HG03139 (cell line): ENCODE results near the gene UBE3C.
A peak's percentile ranks its signal among the peaks of the same experiment; 100 is the strongest.
"Not testable (repeated sequence)": the region's sequence is repeated elsewhere in the genome, so short reads cannot be mapped to it uniquely, and the experiment has no call there.

Source experiments
- ATAC-seq: cut with Tn5 transposase; IDR thresholded peaks from one replicate; pipeline ENCODE4 v1.9.1; 2021; ENCODE audit not compliant: unreplicated experiment

UBE3C gene

DNA sequence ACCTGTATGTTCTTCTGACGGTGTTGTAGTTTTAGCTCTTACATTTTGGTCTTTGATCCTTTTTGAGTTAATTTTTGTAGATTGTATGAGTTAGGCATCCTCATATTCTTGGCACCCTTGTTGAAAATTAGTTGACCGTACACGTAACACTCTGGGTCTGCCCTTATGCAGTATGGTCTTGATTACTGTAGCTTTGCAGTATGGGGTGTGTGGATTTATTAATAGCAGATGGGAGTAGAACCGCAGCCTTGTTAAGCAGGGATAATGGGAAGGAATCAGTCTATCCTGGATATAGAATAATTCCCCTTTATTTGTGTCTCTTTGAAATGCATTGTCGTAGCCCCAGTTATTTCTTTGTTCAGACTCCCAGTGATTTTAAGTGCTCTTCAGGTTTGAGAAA lies 95.5 kb downstream of the UBE3C start:
- no peak for ATAC-seq

DNA sequence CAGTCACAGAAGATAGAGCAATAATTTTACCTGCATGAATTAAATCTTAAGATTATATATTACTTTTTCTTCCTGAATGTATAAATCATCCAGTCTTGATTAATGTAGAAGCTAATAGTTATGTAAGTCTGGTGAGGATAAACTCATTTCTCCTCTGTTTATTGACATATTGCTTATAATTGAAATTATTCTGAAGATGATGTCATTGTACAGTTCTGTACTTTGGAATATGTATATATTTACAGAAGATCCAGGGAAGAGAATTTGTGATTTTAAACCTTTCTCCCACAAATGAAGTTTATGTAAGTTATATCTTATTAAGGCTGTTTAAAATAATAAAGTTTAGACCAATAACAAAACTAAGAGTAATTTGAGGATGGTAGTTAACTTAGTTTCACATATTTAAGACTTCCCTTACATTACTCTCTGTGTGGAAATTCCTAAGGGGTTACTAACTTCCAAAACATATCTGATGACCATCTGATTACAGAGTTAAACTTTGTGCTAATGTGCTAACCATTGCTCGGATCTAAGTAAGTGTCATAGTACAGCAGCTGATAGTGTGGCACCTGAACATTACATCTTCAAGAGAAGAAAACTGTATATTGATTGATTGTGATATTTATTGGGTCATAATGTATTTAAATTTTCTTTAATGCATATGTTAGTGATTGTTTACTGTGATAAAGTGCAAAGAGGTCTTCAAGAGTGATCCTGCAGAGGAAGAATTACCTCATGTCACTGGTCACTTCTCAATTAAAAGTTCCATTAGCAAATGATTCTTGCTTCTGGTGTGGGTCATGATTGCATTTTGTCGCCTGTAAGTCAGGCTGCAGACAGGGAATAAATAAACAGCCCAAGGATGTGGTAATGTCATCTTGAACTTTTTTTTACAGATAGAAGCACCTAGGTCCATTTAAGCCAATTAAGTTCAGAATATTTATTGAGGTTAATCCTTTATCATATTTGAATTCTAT lies 96.9 kb downstream of the UBE3C start:
- no peak for ATAC-seq

DNA sequence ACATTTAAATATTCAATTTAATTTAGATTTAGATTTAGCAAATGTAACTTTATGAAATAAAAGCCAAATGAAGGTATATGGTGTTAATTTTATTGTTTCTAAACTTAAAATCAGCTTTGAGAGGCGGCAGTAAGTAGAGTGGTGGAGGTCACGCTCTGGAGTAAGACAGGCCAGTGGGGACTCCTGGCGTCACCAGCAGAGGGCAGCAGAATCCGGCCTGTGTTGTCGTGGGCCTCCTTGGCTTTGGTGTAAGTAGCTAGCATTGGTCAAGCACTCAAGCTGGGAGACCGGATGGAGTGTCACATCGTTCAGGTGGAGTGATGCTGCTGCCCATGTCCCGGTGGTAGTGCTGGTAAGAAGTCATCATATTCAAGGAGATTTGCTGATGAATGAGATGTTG lies 99.4 kb downstream of the UBE3C start:
- ATAC-seq: no peak

DNA sequence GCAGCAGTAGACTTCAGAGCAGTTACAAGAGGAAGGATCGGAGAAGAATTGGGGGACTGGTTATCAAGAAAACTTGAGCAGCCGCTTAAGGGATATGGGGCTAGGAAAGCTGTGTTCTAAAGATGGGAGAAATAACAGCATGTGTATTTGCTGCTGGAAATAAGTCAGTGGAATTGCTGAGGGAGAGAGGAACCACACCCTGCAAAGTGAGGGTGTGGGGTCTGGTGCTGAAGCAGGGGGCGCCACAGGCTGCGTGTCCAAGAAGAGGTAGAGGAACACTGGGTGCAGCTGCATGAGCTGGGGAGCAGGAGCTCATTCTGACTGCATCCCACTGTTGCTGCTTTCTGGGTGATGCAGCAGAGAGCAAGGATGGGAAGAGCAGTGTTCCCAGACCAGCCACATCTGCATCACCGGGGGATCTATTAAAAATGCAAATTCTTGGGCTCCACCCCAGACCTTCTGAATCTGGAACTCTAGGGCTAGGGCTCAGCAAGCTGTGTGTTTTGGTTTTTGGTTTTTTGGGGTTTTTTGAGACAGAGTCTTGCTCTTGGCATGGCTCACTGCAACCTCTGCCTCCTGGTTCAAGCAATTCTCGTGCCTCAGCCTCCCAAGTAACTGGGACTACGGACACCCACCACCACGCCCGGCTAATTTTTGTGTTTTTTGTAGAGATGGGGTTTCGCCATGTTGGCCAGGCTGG lies 101.0 kb downstream of the UBE3C start:
- no peak for ATAC-seq

DNA sequence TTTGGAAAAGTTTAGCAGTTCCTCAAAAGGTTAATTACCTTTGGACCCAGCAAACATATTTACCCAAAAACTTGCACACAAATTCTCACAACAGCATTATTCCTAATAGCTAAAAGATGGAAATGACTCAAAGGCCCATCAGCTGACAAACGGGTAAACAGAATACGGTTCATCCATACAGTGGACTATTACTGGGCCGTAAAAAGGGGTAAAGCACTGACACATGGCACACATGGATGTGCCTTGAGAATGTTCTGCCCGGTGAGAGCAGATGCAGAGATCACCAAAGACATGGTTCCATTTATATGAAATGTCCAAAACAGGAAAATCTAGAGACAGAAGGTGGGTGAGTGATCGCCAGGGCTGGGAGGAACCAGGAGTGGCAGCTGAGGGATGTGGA lies 102.9 kb downstream of the UBE3C start:
- no peak for ATAC-seq

DNA sequence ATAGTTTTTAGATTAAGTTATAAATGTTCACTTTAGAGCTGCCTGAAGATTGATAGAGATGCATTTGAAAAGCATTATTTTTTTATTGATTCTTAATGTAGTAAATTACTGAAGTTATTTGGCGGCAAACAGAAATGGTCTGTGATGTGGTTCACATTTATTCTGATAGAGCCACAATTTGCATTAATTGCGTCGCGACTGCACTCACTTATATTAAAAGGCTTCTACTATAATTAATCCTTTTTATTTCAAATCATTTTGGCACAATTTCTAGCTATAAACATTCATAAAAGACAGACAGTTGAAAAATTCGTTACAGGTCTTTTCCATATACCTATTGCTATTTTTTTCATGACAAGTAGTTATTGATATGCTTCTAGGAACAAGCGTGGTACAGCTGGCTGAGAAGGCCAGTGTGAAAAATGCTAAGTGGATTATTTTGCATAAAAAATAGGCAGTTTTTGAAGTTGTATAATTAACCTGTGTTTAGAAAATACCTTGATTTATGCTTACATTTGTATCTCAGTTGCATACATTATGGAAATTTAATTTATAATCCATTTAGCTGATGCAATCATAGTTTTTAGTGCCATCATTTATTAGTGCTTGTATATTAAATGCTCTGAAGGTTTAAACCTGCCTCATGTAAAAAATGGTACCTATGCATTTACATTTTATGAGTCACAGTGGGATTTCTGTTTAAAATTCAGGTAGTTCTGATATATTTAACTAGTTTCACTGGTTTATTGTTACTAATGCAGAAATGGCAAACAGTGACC lies 106.0 kb downstream of the UBE3C start:
- ATAC-seq: no peak

DNA sequence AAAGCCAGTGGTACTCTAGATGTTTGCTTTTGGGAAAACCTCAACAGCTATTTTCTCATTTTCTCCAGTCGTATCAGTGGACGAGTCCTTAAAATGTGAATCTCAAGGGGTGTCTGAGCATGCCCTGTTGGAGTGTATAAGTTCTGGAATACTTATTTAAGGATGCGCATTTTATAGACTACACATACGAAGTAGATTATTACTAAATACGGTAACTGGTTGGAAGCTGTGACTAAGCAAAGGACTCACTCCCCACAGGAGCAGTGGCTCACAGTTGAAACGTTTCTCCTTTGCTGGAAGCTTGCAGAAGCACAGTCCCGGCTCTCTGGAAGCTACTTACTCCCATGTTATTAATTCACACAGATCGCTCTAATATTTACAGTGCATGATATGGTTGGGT lies 107.3 kb downstream of the UBE3C start:
- ATAC-seq: no peak

DNA sequence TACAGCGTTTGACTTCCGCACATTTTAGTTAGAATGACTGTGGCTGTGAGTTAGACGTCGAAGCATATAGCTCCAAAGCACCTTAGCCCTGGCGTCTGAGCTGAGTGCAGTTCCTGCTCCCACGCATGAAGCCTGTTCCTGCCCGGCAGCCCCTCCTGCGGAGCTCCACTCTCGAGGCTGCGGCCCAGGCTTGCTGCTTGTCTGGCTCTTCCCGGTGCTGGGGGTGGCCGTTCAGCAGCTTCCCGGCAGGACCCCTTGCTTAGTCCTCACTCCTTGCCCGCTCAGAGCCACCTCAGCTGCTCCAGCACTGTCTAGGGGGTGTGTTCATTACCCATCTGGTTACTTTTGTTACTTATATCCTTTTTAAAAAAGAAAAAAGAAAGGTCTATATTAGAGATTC lies 109.9 kb downstream of the UBE3C start:
- no peak for ATAC-seq

DNA sequence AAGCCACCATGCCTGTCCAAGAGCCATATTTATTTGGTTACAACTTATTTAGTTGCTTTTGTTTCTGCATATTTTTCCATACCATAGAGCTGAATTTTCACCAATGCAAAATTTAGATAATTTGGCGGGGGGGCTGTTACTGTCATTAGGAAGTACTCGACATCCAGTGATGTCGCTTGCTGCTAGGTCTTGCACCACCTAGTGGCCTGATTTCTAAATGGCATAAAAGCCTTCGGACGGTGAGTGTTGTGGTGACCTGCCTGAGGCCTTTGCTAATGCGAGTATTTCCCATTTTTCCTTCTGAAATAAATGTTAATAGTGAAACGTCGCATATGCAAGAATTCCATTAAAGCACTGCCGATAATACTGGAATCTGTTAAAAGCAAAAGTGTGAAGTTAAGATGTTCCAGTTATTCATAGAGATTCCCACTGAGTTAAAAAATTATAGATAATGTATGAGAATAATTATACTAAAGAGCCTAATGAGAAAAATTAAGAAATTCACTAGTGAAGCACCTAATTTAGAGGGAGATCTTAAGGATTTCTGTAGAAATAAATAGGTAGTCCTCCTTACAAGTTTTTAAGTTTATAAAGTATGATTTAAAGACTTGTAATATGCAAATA lies 112.0 kb downstream of the UBE3C start:
- peak; percentile 71 for ATAC-seq

DNA sequence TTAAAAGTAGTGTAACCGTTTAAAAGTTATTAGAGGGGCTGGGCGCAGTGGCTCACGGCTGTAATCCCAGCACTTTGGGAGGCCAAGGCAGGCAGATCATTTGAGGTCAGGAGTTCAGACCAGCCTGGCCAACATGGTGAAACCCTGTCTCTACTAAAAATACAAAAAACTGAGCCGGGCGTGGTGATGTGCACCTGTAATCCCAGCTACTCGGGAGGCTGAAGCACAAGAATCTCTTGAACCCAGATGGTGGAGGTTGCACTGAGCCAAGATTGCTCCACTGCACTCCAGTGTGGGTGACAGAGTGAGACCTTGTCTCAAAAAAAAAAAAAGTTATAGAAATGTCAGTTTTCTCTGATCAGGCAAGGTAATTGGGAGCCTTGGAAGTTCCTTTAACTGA lies 113.1 kb downstream of the UBE3C start:
- not testable (repeated sequence) for ATAC-seq

DNA sequence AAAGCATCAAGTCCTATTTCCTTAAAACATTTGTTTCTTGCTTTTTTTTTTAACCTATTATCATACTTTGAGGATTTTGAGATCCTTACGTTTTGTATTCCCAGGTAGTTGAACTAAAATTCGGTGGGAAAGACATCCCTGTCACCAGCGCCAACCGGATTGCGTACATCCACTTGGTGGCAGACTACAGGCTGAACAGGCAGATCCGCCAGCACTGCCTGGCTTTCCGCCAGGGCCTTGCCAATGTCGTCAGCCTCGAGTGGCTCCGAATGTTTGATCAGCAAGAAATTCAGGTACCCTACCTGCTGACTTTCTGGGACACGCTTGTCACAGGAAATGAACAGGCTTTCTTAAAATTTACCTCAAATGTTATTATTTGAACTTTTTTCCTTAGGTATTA lies 115.1 kb downstream of the UBE3C start:
- no peak for ATAC-seq

DNA sequence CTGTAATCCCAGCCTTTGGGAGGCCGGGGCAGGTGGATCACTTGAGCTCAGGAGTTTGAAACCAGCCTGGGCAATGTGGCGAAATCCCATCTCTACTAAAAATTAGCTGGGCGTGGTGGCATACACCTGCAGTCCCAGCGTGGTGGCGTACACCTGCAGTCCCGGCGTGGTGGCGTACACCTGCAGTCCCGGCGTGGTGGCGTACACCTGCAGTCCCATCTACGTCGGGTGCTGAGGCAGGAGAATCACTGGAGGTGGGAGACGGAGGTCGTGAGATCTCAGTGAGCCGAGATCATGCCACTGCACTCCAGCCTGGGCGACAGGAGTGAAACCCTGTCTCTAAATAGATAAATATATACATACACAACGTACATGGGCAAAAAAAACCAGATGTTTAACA lies 116.1 kb downstream of the UBE3C start:
- ATAC-seq: not testable (repeated sequence)

DNA sequence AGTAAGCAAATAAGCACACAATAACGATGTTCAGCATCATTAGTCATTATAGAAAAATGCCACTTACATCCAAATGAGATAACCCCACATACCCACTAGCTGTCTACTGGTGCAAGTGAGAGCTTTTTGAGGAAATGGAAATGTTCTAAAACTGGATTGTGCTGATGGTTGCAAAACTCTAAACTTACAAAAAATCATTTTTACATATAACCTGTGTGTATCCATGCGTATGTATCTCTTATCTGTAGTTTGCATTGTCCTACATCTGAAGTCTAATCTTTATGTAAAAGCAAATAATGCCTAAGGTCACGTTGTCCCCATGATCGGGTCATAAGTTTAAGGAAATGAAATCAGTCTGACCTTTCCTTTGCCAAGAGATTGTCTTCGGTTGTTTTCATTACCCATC lies 116.5 kb downstream of the UBE3C start:
- ATAC-seq: no peak

DNA sequence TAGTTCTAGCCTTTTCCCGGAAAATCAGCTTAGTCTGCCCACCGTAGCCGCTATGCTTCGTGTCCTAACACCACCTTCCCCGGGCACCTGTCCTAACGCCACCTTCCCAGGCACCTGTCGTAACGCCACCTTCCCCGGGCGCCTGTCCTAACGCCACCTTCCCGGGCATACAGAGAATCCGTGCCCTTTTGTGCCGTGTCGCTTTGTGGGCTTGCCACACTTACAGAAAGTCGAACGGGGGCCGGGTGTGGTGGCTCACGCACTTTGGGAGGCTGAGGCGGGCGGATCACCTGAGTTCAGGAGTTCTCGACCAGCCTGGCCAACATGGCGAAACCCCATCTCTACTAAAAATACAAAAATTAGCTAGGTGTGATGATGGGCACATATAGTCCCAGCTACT lies 124.4 kb downstream of the UBE3C start:
- no peak for ATAC-seq

DNA sequence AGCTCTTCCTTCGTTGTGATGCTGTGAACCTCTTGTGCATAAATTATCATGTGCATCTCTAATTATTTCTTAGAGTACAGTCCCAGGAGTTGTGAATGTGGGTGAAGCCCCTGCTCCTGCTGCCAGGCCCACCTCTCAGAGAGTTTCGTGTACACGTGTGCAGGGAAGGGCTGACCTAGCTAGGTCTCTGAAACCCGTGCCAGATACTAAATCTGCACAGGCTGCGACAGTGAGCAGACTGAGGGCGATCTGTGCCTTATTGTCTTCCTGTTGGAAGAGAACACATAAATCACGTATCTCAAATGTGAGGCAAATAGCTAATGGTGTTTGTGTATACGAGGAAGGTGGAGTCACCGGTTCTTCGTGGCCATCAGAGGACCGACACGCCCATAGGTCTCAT lies 126.3 kb downstream of the UBE3C start:
- ATAC-seq: no peak

DNA sequence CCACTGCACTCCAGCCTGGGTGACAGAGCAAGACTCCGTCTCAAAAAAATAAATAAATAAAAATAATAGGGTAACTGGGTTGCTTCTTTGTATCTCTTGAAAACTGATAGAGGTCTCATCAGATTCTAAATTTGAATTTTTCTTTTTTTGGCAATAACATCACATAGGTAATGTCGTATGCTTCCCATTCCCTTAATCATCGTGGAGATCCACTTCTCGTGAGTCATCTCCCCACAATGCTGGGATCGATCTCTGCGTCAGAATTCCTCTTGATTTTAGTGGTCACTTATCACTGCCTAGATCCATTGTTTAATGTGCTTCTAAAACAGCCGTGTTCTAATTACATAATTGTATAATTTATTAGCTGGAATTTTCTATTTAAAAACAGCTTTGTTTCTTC lies 127.5 kb downstream of the UBE3C start:
- ATAC-seq: no peak

DNA sequence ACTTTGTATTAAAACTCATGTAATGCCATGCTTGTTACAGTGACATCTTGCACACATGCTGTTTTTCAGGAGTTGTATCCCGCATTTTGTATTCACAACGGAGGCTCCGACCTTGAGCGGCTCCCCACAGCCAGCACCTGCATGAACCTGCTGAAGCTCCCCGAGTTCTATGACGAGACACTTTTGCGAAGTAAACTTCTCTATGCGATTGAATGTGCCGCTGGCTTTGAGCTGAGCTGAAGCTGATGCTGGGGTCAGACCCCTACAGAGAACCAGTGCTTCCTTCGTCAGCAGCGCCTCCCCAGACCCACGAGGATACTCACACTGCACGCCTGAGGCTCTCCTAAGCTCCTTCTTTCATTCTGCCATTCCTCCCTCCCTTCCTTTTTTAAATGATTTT lies 128.8 kb downstream of the UBE3C start:
- ATAC-seq: no peak

DNA sequence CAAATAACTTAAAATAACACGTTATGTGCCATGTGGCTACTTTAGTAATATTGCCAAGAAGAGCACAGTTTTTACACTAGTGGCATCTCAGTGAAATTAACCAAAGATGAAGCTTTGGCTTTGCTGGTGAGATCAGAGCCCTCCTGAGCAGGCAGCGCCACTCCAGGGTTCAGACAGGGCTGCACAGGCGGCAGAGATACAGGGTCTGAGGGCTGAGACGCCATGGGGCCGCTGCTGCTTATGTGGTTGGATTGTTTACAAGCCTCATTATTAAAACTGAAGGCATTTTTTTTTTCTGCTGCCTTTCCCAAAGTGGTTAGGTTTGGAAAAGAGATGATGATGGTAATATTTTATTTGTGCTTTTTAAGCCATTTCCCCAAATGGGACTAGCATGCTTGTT lies 129.2 kb downstream of the UBE3C start:
- ATAC-seq: no peak

DNA sequence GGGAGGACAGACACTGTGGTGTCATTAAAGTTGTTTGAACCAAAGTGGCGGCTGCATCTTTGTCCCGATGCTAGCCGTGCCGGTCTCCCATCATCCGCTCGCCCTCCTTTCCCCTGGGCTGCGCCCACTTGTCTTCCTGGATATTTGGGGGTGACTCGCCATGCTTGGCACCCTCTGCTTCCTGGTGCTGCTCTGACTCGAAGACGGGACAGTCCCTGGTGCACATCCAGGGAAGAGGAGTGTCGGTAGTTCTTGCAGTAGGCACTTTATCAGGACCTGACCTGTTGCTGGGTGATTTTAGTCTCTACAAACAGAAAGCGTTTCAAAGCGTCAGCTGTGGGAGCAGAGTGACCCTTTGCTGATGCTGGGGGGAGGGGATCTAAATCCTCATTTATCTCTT lies 129.8 kb downstream of the UBE3C start:
- no peak for ATAC-seq

DNA sequence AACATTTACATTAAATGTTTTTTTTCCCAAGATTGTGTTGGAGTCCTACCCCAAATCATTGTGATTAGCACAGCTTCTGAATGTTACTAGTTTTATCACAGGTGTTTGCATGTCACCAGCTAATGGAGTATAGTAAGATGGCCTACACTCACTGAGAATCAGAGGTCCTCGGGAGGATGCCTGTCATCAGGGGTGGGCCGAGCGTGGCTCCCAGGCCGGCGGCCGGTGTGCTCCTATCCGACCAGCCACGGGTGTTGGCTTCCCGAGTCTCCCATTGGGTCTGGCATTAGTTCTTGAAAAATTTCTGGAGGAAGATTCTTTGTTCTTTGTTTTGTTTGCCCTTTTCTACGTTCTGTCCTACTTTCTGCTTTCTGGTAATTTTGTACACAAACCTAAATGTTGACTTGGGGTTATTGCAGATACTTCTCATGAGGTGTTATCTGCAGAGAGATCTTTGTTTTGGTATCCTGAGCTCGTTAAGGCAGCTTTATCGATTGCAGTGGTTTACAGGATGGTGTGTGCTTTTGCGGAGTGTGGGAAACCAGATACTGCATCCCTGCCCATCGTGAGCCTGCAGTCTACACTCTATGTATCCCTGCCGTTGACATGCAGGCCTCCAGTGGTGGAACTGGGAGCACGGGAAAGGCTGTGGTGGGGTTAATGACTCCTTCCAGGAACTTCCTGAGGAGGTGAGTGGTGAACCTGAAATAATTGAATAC lies 130.8 kb downstream of the UBE3C start:
- ATAC-seq: no peak

DNA sequence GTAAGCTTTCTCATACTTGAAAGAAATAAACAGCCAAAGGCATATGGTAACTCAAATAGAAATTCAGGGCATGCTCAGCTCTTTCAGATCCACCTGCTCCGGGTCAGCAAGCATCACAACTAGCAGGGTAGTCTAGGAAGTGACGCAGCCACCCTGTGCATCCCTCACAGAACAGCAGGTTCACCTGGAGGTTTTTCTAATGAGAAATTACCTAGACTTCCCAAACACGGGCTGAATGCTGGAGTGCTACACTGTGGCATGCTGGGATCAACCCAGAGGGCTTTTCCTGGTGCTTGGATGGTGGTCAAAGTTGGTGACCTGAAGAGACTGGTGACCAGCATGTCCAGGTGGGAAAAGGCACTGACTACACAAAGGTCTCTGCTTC lies 131.3 kb downstream of the UBE3C start:
- ATAC-seq: no peak
